Hepatic stellate cell (primary cell): ENCODE results near the gene CKS1B.

Experiments used
- DNase-seq: peaks from one replicate; pipeline ENCODE4 v3.0.0; 2011; ENCODE audit warnings: low spot score

CKS1B gene

DNA sequence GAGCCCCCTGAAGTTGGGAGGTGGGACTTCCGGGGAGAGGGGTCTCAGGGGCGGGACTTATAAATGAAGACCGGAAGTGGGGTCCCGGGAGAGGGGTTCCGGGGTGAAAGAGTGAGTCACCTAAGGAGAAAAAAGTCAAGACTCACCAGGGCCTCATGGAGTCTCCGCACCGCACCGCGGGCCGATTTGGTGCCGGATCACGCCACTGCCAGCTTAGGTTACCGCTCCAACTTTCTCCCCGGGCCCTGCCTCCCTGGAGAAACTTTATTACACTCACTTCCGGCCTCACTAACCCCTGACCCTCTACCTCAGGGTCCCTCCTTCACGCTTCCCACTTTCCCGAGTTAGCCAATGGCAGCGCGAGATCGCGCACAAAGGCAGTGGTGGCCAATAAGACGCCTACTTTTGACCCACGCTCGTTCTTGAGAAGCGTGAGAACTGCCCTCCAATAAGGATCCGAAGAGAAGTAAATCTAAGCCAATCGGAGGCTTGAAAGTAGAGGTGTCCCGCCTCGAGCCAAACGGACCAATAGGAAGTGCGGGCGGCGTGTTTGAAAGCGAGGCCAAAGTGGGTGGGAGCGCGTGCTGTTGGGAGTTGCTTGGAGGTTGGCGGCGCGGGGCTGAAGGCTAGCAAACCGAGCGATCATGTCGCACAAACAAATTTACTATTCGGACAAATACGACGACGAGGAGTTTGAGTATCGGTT lies at the start of gene CKS1B:
Gene CKS1B (plus strand): TSS at position 580 of the 706 bp plus-strand sequence. CDS start 65 bp downstream, at position 645.
- peak; percentile 98 for DNase-seq

DNA sequence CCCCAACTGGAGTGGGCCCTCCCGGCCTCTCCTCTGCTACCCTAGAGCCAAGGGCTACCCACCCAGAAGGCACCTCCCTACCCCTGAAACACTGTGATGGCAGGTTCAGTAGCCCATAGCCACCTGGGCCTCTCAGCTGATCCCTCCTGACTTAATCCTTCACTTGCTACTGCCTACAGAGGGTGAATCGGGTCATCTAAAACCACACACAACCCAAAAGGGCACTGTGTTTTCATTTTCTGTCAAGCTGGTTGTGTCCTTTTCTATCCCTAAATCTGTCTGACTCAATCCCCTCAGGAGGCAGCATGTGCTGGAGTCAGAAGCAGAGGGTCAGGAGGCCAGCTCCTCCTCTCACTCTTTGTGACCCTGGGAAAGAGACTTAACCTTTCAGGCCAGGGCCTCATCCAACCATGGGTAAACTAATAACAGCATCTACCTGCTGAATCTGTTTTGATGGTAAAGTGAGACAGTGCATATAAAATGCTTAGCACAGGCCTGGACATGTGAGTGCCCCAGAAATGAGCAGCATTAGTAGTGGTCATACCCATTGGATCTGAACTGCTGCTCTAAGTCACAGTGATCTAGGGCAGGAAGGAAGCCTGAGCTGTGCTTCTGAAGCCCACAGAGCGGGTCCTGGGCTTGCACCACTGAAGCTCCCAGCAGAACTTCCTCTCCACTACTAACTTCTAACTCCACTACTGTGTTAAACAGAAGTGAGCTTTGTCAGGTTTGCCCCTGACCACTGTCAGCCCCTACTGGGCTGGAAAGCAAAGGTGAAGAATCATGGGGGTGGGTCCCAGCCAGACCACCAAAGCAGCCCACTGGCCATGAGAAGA lies 48.9 kb upstream of the CKS1B start:
- no peak for DNase-seq

GRCh38 chr1:154926201-154926600 lies 48.3 kb upstream of the CKS1B start:
- DNase-seq: no peak

DNA sequence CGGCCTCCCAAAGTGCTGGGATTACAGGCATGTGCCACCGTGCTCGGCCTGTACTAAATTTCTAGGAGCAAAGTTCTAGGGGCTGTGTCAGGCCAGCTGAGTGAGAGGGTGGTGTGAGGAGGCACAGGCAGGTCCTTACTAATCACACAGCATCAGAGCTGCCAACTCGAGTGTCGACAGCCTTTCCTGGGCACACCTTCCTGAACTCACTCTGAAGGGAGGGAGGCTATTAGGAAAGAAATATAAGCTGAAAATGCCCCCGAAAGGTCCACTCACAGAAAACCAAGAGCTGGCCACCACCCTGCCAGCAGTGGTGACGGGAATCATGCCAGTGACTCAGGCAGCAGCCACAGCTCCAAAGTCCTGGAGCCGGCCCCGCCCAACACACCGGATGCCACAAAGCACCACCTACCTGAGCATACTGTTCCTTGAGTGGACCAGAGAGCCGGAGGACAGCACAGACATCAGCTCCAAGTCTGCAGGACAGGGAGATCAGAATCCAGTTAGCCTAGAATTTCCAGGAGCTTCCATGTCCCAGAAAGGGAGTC lies 42.5 kb upstream of the CKS1B start:
- DNase-seq: no peak

GRCh38 chr1:154934358-154934948 lies 40.0 kb upstream of the CKS1B start:
- no peak for DNase-seq

GRCh38 chr1:154935749-154936554 lies 38.5 kb upstream of the CKS1B start:
- no peak for DNase-seq

DNA sequence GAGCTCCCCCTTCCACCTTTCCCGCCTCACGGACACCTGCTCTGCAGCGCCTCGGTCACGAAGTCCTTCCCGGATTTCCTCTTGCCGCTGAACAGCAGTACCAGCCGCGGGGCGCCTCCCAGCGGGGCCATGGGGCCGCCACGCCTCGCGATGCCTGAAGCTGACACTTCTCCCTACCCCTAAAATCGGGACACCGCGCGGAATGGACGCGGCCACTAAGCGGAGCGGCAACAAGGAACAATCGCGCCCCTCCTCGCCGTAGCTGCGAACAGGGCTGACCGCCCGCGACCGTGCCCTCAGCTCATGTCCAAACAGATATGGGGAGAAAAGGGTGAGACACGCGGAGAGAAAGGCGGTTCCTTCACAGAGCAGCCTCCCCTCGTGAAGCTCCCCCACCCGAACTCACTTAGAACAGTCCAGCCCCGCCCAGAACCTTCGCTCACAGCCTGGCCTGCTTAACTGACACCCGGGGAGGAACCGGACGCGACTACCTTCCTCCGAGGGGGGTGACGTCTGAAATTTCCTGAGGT lies 37.9 kb upstream of the CKS1B start, which contains the start of gene PMVK:
Gene PMVK (minus strand): TSS at position 165 of the 530 bp plus-strand sequence. CDS start 34 bp downstream, at position 131.
- DNase-seq: peak; percentile 98

- peak; percentile 95 for DNase-seq
Observed at GRCh38 chr1:154937085-154937987, 37.1 kb upstream of the CKS1B start.

DNA sequence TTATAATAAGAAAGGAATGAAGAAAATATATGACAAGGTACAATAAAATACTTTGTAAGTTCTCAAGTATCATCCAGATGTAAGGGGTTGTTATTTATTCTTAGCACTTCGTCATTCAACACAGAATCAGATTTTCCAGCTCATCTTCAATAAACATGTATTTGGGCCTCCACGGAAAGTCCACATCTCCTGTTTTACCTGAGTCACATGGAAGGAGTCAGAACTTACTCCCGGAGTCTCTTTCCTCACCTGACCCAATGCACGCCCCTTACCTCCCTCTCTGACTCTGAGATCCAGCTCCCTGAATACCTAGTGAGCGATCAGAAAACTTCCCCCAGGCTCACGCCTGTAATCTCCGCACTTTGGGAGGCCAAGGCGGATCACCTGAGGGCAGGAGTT lies 36.5 kb upstream of the CKS1B start:
- DNase-seq: no peak

DNA sequence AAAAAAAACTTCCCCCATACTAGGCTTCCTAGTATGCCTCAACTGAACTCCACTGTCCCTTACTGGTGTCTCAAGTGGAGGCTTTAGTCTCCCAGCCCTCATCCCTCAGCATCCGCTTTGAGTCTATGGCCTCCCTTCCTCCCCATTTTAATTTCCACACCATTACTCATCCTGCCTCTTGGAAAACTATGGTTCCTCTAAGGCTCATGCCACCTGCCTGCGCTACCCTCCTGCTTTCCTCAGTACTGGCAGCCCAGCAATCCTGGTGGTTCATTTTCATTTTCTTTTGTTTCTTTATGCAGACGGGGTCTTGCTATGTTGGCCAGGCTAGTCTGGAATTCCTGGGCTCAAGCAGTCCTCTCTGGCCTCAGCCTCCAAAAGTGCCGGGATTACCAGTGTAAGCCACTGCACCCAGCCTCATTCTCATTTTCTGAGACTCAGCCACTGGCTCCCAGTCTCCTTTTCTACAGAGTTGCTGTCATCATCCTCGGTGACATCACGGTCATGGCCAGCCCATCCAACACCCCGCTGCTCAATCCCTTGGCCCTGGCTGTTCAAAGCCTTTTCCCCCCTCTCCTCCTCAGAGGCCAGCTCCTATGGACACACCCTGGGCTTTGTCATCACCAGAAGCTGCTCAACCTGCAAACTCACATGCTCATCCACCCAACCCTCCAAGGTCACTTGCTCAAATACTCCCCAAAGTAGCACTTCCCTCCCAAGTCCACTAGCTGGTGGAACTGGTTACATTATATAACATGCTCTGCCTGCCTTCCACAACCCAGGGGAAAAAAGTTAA lies 35.7 kb upstream of the CKS1B start:
- no peak for DNase-seq

DNA sequence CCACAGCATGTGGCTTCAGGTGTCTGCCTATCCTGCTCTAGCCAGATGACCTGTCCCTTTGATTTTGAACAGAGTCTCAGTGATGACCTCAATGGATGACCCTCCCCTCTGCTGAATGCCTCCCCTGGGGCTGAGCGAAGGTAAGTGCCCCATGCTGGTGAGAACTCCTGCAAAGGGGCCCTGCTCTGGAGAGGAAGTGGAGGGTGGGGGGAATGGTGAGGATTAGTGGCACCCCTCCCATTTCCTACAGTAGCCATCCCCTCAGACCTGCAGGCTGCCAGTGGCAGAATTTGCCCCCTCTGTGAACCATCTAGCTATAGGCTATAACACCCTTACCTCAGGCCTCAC lies 34.3 kb upstream of the CKS1B start:
- DNase-seq: no peak

- no peak for DNase-seq
Observed at GRCh38 chr1:154940651-154941194, 33.8 kb upstream of the CKS1B start.

GRCh38 chr1:154941333-154942013 lies 33.0 kb upstream of the CKS1B start:
- peak; percentile 47 for DNase-seq

DNA sequence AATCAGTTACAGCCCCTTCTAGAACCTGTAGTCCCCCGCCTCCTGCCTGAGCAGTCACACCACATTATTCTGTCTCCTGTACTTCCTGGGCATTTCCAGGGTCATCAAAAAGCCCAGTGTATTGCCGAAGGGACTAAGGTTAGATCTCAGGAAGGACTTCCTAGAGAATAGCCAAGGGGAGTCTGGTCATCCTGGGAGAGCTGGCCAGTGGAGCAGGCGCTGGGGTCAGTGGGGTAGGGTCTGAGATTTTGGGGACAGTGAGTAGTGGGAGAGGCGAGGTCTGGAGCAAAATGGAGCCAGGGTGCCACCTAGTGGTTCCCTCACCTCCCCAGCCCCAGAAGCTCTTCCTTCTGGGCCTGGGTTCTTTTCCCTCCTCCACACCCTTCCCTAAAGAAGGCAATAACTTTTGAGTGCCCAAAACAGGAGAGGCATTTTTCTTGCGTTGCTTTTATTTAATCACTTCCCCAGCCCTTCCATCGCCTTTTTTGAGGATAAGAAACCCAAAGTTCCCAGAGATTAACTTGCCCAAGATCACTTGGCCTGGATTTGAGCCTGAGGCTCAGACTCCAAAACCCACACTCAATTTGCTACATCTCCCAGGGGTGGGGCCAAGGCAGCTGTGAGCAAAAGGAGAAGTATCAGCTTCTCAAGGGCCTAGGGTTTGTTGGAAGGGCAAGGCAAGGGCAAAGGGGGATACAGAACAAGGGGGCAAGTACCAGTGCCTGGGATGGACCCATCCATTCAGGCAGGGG lies 30.7 kb upstream of the CKS1B start:
- DNase-seq: peak; percentile 64

- DNase-seq: no peak
Observed at GRCh38 chr1:154944401-154945159, 29.9 kb upstream of the CKS1B start.

DNA sequence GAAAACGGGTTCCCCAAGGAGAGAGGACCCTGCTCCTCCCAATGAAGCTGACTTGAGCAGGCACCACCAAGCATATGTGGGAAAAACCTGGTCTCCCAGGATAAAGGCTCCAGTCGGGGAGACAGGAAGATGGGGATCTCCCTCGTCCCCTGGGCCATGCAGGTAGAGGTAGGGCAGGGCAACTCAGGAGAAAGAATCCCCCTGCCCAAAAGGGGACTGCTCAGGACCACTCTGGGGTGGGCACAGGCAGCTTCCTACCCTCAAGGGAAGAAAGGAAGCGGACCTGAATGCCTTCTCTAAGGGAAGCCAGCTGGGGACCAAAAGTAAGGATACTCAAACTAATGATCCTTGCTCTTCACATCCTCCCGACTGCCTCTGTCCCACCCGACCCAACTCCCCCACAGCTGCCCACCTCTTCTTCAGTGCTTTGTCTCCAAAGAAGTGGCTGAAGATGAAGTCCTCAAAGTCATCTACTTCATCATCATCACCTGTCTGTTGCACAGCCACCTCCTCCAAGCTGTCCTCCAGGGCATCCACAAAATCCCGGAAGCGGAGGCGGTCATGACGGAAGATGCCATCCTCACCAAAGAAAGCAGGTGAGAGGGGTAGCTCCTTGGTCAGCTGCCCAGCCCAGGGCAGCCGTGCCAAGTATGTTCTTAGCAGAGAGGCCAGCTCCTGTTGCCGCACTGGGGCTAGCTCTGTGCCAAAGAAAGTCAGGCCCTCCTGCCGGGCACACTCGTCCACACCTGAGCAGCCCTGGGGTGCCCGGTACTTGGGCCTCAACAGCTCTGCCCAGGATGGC lies 29.1 kb upstream of the CKS1B start:
- DNase-seq: no peak
